Fibroblast of lung (primary cell): Measurements from ENCODE around the gene MYOZ1. TPM values are rescaled to one million over a fixed set of nuclear protein-coding genes. Genes with fewer than 3 reads are reported as not detected.
"Not testable (repeated sequence)": the region's sequence is repeated elsewhere in the genome, so short reads cannot be mapped to it uniquely, and the experiment has no call there.

Experiments used
- DNase-seq, 2 donors: peaks; one replicate each; pipeline versions ENCODE4 v3.0.0 to v3.0.0-alpha.2; 2010; ENCODE audit warnings: low read depth in 2 of 2
- H2AFZ ChIP-seq: 2 replicates; pipeline ENCODE4 v1.5.1; 2012; ENCODE audit warnings: low read length, control low read depth, inconsistent platforms
- H3K27ac ChIP-seq: 2 replicates; pipeline ENCODE4 v1.5.1; 2011; ENCODE audit warnings: low read length, control low read depth; ENCODE audit not compliant: insufficient read depth
- H3K27me3 ChIP-seq: 2 replicates; pipeline ENCODE4 v1.5.1; 2011; ENCODE audit warnings: mild to moderate bottlenecking, low read length; ENCODE audit not compliant: control insufficient read depth, insufficient read depth
- H3K36me3 ChIP-seq: 2 replicates; pipeline ENCODE4 v1.5.1; 2011; ENCODE audit warnings: low read length; ENCODE audit not compliant: control insufficient read depth, insufficient read depth
- H3K4me1 ChIP-seq: 2 replicates; pipeline ENCODE4 v1.5.1; 2011; ENCODE audit warnings: low read length; ENCODE audit not compliant: control insufficient read depth, insufficient read depth; ENCODE audit errors: extremely low read depth
- H3K4me2 ChIP-seq: 2 replicates; pipeline ENCODE4 v1.5.1; 2011; ENCODE audit warnings: low read length, control low read depth; ENCODE audit not compliant: insufficient read depth; ENCODE audit errors: extremely low read depth
- H3K4me3 ChIP-seq, 4 experiments: fragments of 200-600 bp in 1 of 4; sonication (generic) in 1 of 4; replicated peaks in 1 of 4; 2 replicates each; pipeline ENCODE4 v1.5.1; 2011 to 2016; ENCODE audit warnings: low read length in 4 of 4, low read depth in 3 of 4, mild to moderate bottlenecking in 3 of 4, control low read depth in 2 of 4, inconsistent platforms in 1 of 4, mixed read lengths in 1 of 4; ENCODE audit not compliant: insufficient read depth in 1 of 4; ENCODE audit errors: control extremely low read depth in 1 of 4
- H3K79me2 ChIP-seq: 2 replicates; pipeline ENCODE4 v1.5.1; 2012; ENCODE audit warnings: mild to moderate bottlenecking, low read length, inconsistent platforms; ENCODE audit not compliant: control insufficient read depth, insufficient read depth
- H3K9ac ChIP-seq: 2 replicates; pipeline ENCODE4 v1.5.1; 2011; ENCODE audit warnings: mild to moderate bottlenecking, low read length, control low read depth; ENCODE audit not compliant: insufficient read depth
- H3K9me3 ChIP-seq: 2 replicates; pipeline ENCODE4 v1.5.1; 2012; ENCODE audit warnings: low read depth, low read length; ENCODE audit not compliant: control insufficient read depth, insufficient read depth
- H4K20me1 ChIP-seq: 2 replicates; pipeline ENCODE4 v1.5.1; 2011; ENCODE audit warnings: low read length; ENCODE audit not compliant: control insufficient read depth, insufficient read depth; ENCODE audit errors: extremely low read depth
- EZH2 ChIP-seq: IDR thresholded peaks from 2 replicates; pipeline ENCODE4 v1.5.1; 2012; ENCODE audit warnings: low read length, control low read depth, mild to moderate bottlenecking; ENCODE audit errors: missing control alignments
- polyA plus RNA-seq, 2 donors: library from polyadenylated mRNA; depleted of rRNA in 1 of 2; stranded (reverse) in 1 of 2; unstranded in 1 of 2; fragments of >200 nt; gene quantifications; 2 replicates each; pipeline ENCODE4 v1.2.1, GENCODE V29; 2011 to 2012; ENCODE audit warnings: missing spikeins in 1 of 2
- total RNA-seq: library from RNA; depleted of rRNA; stranded (reverse); fragments of >200 nt; gene quantifications from 2 replicates; pipeline ENCODE4 v1.2.1, GENCODE V29; 2014
- TF ChIP-seq, protein P1 (sequence below), 2 donors: IDR thresholded peaks in 1 of 2; conservative IDR thresholded peaks in 1 of 2; 1 replicate in 1 of 2; 2 replicates in 1 of 2; pipeline ENCODE4 v1.5.1; 2011 to 2012; ENCODE audit warnings: low read length in 2 of 2, control low read depth in 1 of 2, inconsistent platforms in 1 of 2, low read depth in 1 of 2, mild to moderate bottlenecking in 1 of 2

Gene MYOZ1
- total and polyA plus RNA-seq, 2 donors (not counting 1 experiment from before 2014, with no cell fraction given) = 0.12 to 0.17 TPM

- H3K36me3 ChIP-seq, H3K4me3 ChIP-seq, H4K20me1 ChIP-seq, H3K9me3 ChIP-seq, DNase-seq, H3K27ac ChIP-seq, H3K9ac ChIP-seq, H3K4me1 ChIP-seq, H3K79me2 ChIP-seq, H3K4me2 ChIP-seq, H3K27me3 ChIP-seq, H2AFZ ChIP-seq: not testable (repeated sequence)
These were observed 24.1 kb downstream of the MYOZ1 start for GRCh38 chr10:73617143-73617542.

DNA sequence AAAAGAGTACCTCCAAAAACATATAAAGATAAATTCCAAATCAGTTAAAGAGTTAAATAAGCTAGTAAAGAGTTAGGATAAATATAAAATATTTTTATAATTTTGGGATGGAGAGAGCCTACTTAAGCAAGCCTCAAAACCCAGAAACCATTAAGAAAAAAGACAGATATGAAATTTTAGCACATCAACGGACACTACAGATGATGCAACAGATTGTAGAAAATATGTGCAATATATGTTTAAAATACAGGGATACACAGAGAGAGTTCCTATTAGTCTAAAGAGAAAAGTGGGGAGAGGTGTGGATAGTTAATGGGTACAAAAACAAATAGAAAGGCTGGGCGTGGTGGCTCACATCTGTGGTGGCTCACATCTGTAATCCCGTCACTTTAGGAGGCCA, 26.6 kb downstream of the MYOZ1 start:
- H3K4me1 ChIP-seq = no peaks in the 10 kb centered on the region
- H3K27me3 ChIP-seq = no peaks in the 10 kb centered on the region
- H3K4me2 ChIP-seq = no peak overlapping the region
- no peaks in the 10 kb centered on the region for H3K9me3 ChIP-seq
- H2AFZ ChIP-seq = no peak overlapping the region
- TF ChIP-seq, protein P1, sequence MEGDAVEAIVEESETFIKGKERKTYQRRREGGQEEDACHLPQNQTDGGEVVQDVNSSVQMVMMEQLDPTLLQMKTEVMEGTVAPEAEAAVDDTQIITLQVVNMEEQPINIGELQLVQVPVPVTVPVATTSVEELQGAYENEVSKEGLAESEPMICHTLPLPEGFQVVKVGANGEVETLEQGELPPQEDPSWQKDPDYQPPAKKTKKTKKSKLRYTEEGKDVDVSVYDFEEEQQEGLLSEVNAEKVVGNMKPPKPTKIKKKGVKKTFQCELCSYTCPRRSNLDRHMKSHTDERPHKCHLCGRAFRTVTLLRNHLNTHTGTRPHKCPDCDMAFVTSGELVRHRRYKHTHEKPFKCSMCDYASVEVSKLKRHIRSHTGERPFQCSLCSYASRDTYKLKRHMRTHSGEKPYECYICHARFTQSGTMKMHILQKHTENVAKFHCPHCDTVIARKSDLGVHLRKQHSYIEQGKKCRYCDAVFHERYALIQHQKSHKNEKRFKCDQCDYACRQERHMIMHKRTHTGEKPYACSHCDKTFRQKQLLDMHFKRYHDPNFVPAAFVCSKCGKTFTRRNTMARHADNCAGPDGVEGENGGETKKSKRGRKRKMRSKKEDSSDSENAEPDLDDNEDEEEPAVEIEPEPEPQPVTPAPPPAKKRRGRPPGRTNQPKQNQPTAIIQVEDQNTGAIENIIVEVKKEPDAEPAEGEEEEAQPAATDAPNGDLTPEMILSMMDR (conservative IDR thresholded peaks at IDR 0.05 in 1 of 2, IDR thresholded peaks at IDR 0.05 in 1 of 2; ENCODE audit: low read depth in 1 of 2, low read length in 2 of 2) = no peak
- H3K4me3 ChIP-seq = no peak overlapping the region
- DNase-seq = no peak
- no peak overlapping the region for H3K27ac ChIP-seq
- H3K36me3 ChIP-seq = no peaks in the 10 kb centered on the region
- H3K79me2 ChIP-seq = no peaks in the 10 kb centered on the region
- no peaks in the 10 kb centered on the region for H4K20me1 ChIP-seq
- no peak overlapping the region for H3K9ac ChIP-seq

GRCh38 chr10:73609116-73609515, 32.2 kb downstream of the MYOZ1 start:
- no peak overlapping the region for H3K4me3 ChIP-seq
- DNase-seq = no peak
- H3K36me3 ChIP-seq = no peaks in the 10 kb centered on the region
- no peaks in the 10 kb centered on the region for H3K4me1 ChIP-seq
- no peaks in the 10 kb centered on the region for H3K9me3 ChIP-seq
- no peak overlapping the region for H3K27ac ChIP-seq
- no peak for TF ChIP-seq EZH2
- TF ChIP-seq, protein P1 (conservative IDR thresholded peaks at IDR 0.05 in 1 of 2, IDR thresholded peaks at IDR 0.05 in 1 of 2; ENCODE audit: low read depth in 1 of 2, low read length in 2 of 2) = no peak
- no peaks in the 10 kb centered on the region for H4K20me1 ChIP-seq
- no peaks in the 10 kb centered on the region for H3K27me3 ChIP-seq
- no peak overlapping the region for H3K4me2 ChIP-seq
- no peaks in the 10 kb centered on the region for H3K79me2 ChIP-seq
- H3K9ac ChIP-seq = no peak overlapping the region
- H2AFZ ChIP-seq = no peak overlapping the region
